HEK293 (cell line): Measurements from ENCODE around the gene DPYSL4.

ENCODE experiments used
- CTCF ChIA-PET: fragments of 350-600 bp; formaldehyde crosslinking; extraction: SDS; loops from one replicate; lab custom pipeline; 2021; ENCODE audit warnings: antibody characterized with exemption; lab: Yijun Ruan, JAX
- POLR2A ChIA-PET: fragments of 300-600 bp; formaldehyde crosslinking; extraction: SDS; loops from one replicate; lab custom pipeline; 2020; ENCODE audit warnings: antibody characterized with exemption, inconsistent platforms; lab: Yijun Ruan, JAX
- H3K27ac ChIP-seq: fragments of 200-500 bp; sonication (Bioruptor generic); 2 replicates; pipeline ENCODE4 v1.5.1; 2014; ENCODE audit warnings: low read depth, low read length, control low read depth, inconsistent platforms; ENCODE audit errors: extremely low read depth
- H3K36me3 ChIP-seq, 2 experiments: fragments of 200-500 bp in 1 of 2; sonication (Bioruptor generic) in 1 of 2; 1 replicate in 1 of 2; 2 replicates in 1 of 2; pipeline ENCODE4 v1.5.1; 2014 to 2017; ENCODE audit warnings: inconsistent platforms in 2 of 2, low read length in 2 of 2; ENCODE audit not compliant: control insufficient read depth in 2 of 2, insufficient read depth in 1 of 2
- H3K4me1 ChIP-seq: fragments of 200-500 bp; sonication (Bioruptor generic); 2 replicates; pipeline ENCODE4 v1.5.1; 2014; ENCODE audit warnings: mild to moderate bottlenecking, low read length, inconsistent platforms; ENCODE audit not compliant: control insufficient read depth, insufficient read depth
- H3K4me3 ChIP-seq: 2 replicates; pipeline ENCODE4 v1.5.1; 2011; ENCODE audit warnings: low read depth, mild to moderate bottlenecking, control low read depth, low read length, moderate library complexity
- H3K9me3 ChIP-seq: fragments of 200-500 bp; sonication (Bioruptor generic); 2 replicates; pipeline ENCODE4 v1.5.1; 2014; ENCODE audit warnings: low read depth, low read length, inconsistent platforms; ENCODE audit not compliant: control insufficient read depth, insufficient read depth
- GLI4 ChIP-seq: fragments of 450-650 bp; formaldehyde crosslinking; IDR thresholded peaks from 2 replicates; pipeline ENCODE4 v1.5.1; 2016; ENCODE audit warnings: missing biosample characterization, missing genetic modification characterization
- KLF1 ChIP-seq: fragments of 450-650 bp; formaldehyde crosslinking; IDR thresholded peaks from 2 replicates; pipeline ENCODE4 v1.5.1; 2016; ENCODE audit warnings: missing biosample characterization, missing genetic modification characterization
- KLF17 ChIP-seq: fragments of 450-650 bp; formaldehyde crosslinking; IDR thresholded peaks from 2 replicates; pipeline ENCODE4 v1.5.1; 2016; ENCODE audit warnings: missing biosample characterization, missing genetic modification characterization
- OVOL3 ChIP-seq: fragments of 450-650 bp; formaldehyde crosslinking; IDR thresholded peaks from 2 replicates; pipeline ENCODE4 v1.5.1; 2016; ENCODE audit warnings: missing biosample characterization, missing genetic modification characterization
- PRDM4 ChIP-seq: fragments of 450-650 bp; formaldehyde crosslinking; IDR thresholded peaks from 2 replicates; pipeline ENCODE4 v1.5.1; 2017; ENCODE audit warnings: missing biosample characterization, missing genetic modification characterization
- REST ChIP-seq: fragments of 450-650 bp; formaldehyde crosslinking; IDR thresholded peaks from 2 replicates; pipeline ENCODE4 v1.5.1; 2016; ENCODE audit warnings: missing biosample characterization, missing genetic modification characterization
- YY2 ChIP-seq: fragments of 450-650 bp; formaldehyde crosslinking; IDR thresholded peaks from 2 replicates; pipeline ENCODE4 v1.5.1; 2016; ENCODE audit warnings: missing biosample characterization, missing genetic modification characterization
- ZBTB10 ChIP-seq: fragments of 450-650 bp; formaldehyde crosslinking; IDR thresholded peaks from 2 replicates; pipeline ENCODE4 v1.5.1; 2016; ENCODE audit warnings: missing biosample characterization, missing genetic modification characterization
- ZEB2 ChIP-seq: fragments of 450-650 bp; formaldehyde crosslinking; IDR thresholded peaks from 2 replicates; pipeline ENCODE4 v1.5.1; 2016; ENCODE audit warnings: missing biosample characterization, missing genetic modification characterization
- ZFHX2 ChIP-seq: fragments of 450-650 bp; formaldehyde crosslinking; conservative IDR thresholded peaks from 2 replicates; pipeline ENCODE4 v1.5.1; 2016; ENCODE audit warnings: missing biosample characterization, missing genetic modification characterization
- ZFP3 ChIP-seq: fragments of 450-650 bp; formaldehyde crosslinking; IDR thresholded peaks from 2 replicates; pipeline ENCODE4 v1.5.1; 2016; ENCODE audit warnings: low read depth, missing biosample characterization, missing genetic modification characterization
- ZNF132 ChIP-seq: fragments of 450-650 bp; formaldehyde crosslinking; IDR thresholded peaks from 2 replicates; pipeline ENCODE4 v1.5.1; 2017; ENCODE audit warnings: missing biosample characterization, missing genetic modification characterization, borderline replicate concordance
- ZNF175 ChIP-seq: fragments of 450-650 bp; formaldehyde crosslinking; IDR thresholded peaks from 2 replicates; pipeline ENCODE4 v1.5.1; 2016; ENCODE audit warnings: missing biosample characterization, missing genetic modification characterization
- ZNF23 ChIP-seq: fragments of 450-650 bp; formaldehyde crosslinking; IDR thresholded peaks from 2 replicates; pipeline ENCODE4 v1.5.1; 2016; ENCODE audit warnings: missing biosample characterization, missing genetic modification characterization, borderline replicate concordance
- ZNF335 ChIP-seq: fragments of 450-650 bp; formaldehyde crosslinking; conservative IDR thresholded peaks from 2 replicates; pipeline ENCODE4 v1.5.1; 2016; ENCODE audit warnings: missing biosample characterization, missing genetic modification characterization
- ZNF391 ChIP-seq: fragments of 450-650 bp; formaldehyde crosslinking; IDR thresholded peaks from 2 replicates; pipeline ENCODE4 v1.5.1; 2016; ENCODE audit warnings: low read depth, missing biosample characterization, missing genetic modification characterization, borderline replicate concordance
- ZNF423 ChIP-seq: fragments of 450-650 bp; formaldehyde crosslinking; IDR thresholded peaks from 2 replicates; pipeline ENCODE4 v1.5.1; 2016; ENCODE audit warnings: missing biosample characterization, missing genetic modification characterization
- ZNF433 ChIP-seq: fragments of 450-650 bp; formaldehyde crosslinking; IDR thresholded peaks from 2 replicates; pipeline ENCODE4 v1.5.1; 2016; ENCODE audit warnings: missing biosample characterization, missing genetic modification characterization, low read depth
- ZNF449 ChIP-seq: fragments of 450-650 bp; formaldehyde crosslinking; IDR thresholded peaks from 2 replicates; pipeline ENCODE4 v1.5.1; 2017; ENCODE audit warnings: missing biosample characterization, mild to moderate bottlenecking, missing genetic modification characterization, moderate library complexity
- ZNF513 ChIP-seq: fragments of 450-650 bp; IDR thresholded peaks from 2 replicates; pipeline ENCODE4 v1.5.1; 2018; ENCODE audit warnings: missing biosample characterization, missing genetic modification characterization
- ZNF558 ChIP-seq: fragments of 450-650 bp; formaldehyde crosslinking; IDR thresholded peaks from 2 replicates; pipeline ENCODE4 v1.5.1; 2016; ENCODE audit warnings: missing biosample characterization, missing genetic modification characterization
- ZNF561 ChIP-seq: fragments of 450-650 bp; IDR thresholded peaks from 2 replicates; pipeline ENCODE4 v1.5.1; 2018; ENCODE audit warnings: missing biosample characterization, missing genetic modification characterization, borderline replicate concordance
- ZNF785 ChIP-seq: fragments of 450-650 bp; formaldehyde crosslinking; IDR thresholded peaks from 2 replicates; pipeline ENCODE4 v1.5.1; 2016; ENCODE audit warnings: missing biosample characterization, missing genetic modification characterization

Gene DPYSL4

GRCh38 chr10:132211246-132211645 is 24.5 kb downstream of the DPYSL4 start (continued):
- TF ChIP-seq PRDM4 (tag by site-specific recombination) (no peak), OVOL3 (tag by site-specific recombination) (no peak), ZNF175 (tag by site-specific recombination) (no peak), REST (no peak), ZNF785 (tag by site-specific recombination) (no peak), ZEB2 (tag by site-specific recombination) (no peak), ZNF558 (tag by site-specific recombination) (no peak), ZNF391 (tag by site-specific recombination) (no peak), ZNF423 (tag by site-specific recombination) (no peak), ZNF561 (no peak)
- TF ChIP-seq, all 188 proteins: peak for 0

- no peak overlapping the region for H3K27ac ChIP-seq
- POLR2A ChIA-PET = no interaction called here
- H3K36me3 ChIP-seq = no peaks in the 10 kb centered on the region
- no peaks in the 10 kb centered on the region for H3K9me3 ChIP-seq
- CTCF ChIA-PET = interaction anchor here (0.9 kb wide), 1 partner anchor 29 kb away, joined by 3 read pairs; no protein-coding TSS in a partner anchor
- no peaks in the 10 kb centered on the region for H3K4me1 ChIP-seq
- no peak for TF ChIP-seq YY2 (tag by site-specific recombination)
- no peak for TF ChIP-seq ZFHX2 (tag by site-specific recombination)
- TF ChIP-seq KLF17 (tag by site-specific recombination) = no peak
- TF ChIP-seq ZNF449 (tag by site-specific recombination) = no peak
- TF ChIP-seq ZNF335 (tag by site-specific recombination) = no peak
- no peak for TF ChIP-seq ZNF513 (tag by site-specific recombination)
- no peak for TF ChIP-seq ZNF23
- no peak for TF ChIP-seq ZNF433 (tag by site-specific recombination)
- no peak for TF ChIP-seq ZNF132 (tag by site-specific recombination)
- TF ChIP-seq ZBTB10 (tag by site-specific recombination) = no peak
- no peak for TF ChIP-seq GLI4
- no peak for TF ChIP-seq KLF1 (tag by site-specific recombination)
- TF ChIP-seq ZFP3 = no peak
- no peak overlapping the region for H3K4me3 ChIP-seq
These were observed 26.1 kb downstream of the DPYSL4 start for GRCh38 chr10:132212816-132213215.
